Neuronal stem cell (in vitro differentiated cells): ENCODE data around the gene PRSS12.

Source experiments
- DNase-seq: peaks from one replicate; pipeline ENCODE4 v3.0.0-alpha.2; 2013; ENCODE audit warnings: low spot score
- H2AFZ ChIP-seq: one replicate; pipeline ENCODE4 v1.6.1; 2013; ENCODE audit warnings: mild to moderate bottlenecking, low read length, inconsistent platforms
- H2AK5ac ChIP-seq: 2 replicates; pipeline ENCODE4 v1.6.1; 2013; ENCODE audit warnings: low read depth, mild to moderate bottlenecking, inconsistent platforms, low read length, moderate library complexity, mixed read lengths
- H2BK120ac ChIP-seq: 2 replicates; pipeline ENCODE4 v1.6.1; 2013; ENCODE audit warnings: low read depth, mild to moderate bottlenecking, inconsistent platforms, low read length, moderate library complexity, mixed read lengths
- H2BK12ac ChIP-seq: one replicate; pipeline ENCODE4 v1.6.1; 2013; ENCODE audit warnings: low read length, inconsistent platforms
- H2BK15ac ChIP-seq: 2 replicates; pipeline ENCODE4 v1.6.1; 2013; ENCODE audit warnings: mild to moderate bottlenecking, low read length, inconsistent platforms, mixed read lengths
- H2BK5ac ChIP-seq: one replicate; pipeline ENCODE4 v1.6.1; 2013; ENCODE audit warnings: inconsistent platforms, mild to moderate bottlenecking, low read length, moderate library complexity
- H3K14ac ChIP-seq: one replicate; pipeline ENCODE4 v1.6.1; 2013; ENCODE audit warnings: low read length, inconsistent platforms
- H3K18ac ChIP-seq: 2 replicates; pipeline ENCODE4 v1.6.1; 2013; ENCODE audit warnings: low read length, inconsistent platforms
- H3K23ac ChIP-seq: 2 replicates; pipeline ENCODE4 v1.6.1; 2013; ENCODE audit warnings: low read depth, mild to moderate bottlenecking, mixed read lengths, low read length, inconsistent platforms; ENCODE audit not compliant: poor library complexity
- H3K27ac ChIP-seq: replicated peaks from 3 replicates; pipeline ENCODE4 v1.5.1; 2013; ENCODE audit warnings: low read length, inconsistent platforms
- H3K27me3 ChIP-seq, 3 experiments: 2 replicates each; pipeline ENCODE4 v1.6.1; 2013; ENCODE audit warnings: low read length in 3 of 3, mild to moderate bottlenecking in 2 of 3, inconsistent platforms in 1 of 3, low read depth in 1 of 3, mixed read lengths in 1 of 3, moderate library complexity in 1 of 3; ENCODE audit not compliant: control insufficient read depth in 3 of 3, insufficient read depth in 3 of 3
- H3K36me3 ChIP-seq, 2 donors: replicated peaks in 1 of 2; 2 replicates each; pipeline ENCODE4 v1.6.1; 2013; ENCODE audit warnings: low read length in 2 of 2; ENCODE audit not compliant: control insufficient read depth in 2 of 2, insufficient read depth in 2 of 2
- H3K4ac ChIP-seq: 2 replicates; pipeline ENCODE4 v1.6.1; 2013; ENCODE audit warnings: inconsistent platforms, mild to moderate bottlenecking, low read length, moderate library complexity
- H3K4me1 ChIP-seq, 2 donors: 1 replicate in 1 of 2; 2 replicates in 1 of 2; pipeline ENCODE4 v1.6.1; 2013; ENCODE audit warnings: low read length in 2 of 2, low read depth in 1 of 2; ENCODE audit not compliant: control insufficient read depth in 2 of 2, insufficient read depth in 1 of 2
- H3K4me2 ChIP-seq: one replicate; pipeline ENCODE4 v1.6.1; 2013; ENCODE audit warnings: mild to moderate bottlenecking, low read length, inconsistent platforms; ENCODE audit not compliant: insufficient read depth, poor library complexity, severe bottlenecking
- H3K4me3 ChIP-seq, 2 donors: 2 replicates each; pipeline ENCODE4 v1.5.1; 2013; ENCODE audit warnings: low read length in 2 of 2, mild to moderate bottlenecking in 2 of 2, inconsistent platforms in 1 of 2, moderate library complexity in 1 of 2
- H3K79me1 ChIP-seq: one replicate; pipeline ENCODE4 v1.6.1; 2013; ENCODE audit warnings: low read depth, mild to moderate bottlenecking, inconsistent platforms, low read length, moderate library complexity
- H3K9ac ChIP-seq: one replicate; pipeline ENCODE4 v1.6.1; 2013; ENCODE audit warnings: mild to moderate bottlenecking, low read depth, low read length, inconsistent platforms; ENCODE audit not compliant: poor library complexity
- H3K9me3 ChIP-seq, 2 donors: replicated peaks in 1 of 2; 2 replicates each; pipeline versions ENCODE3 to v1.6.1; 2013; ENCODE audit warnings: low read length in 2 of 2, mild to moderate bottlenecking in 2 of 2, inconsistent platforms in 1 of 2, low read depth in 1 of 2, mixed read lengths in 1 of 2, moderate library complexity in 1 of 2; ENCODE audit not compliant: control insufficient read depth in 2 of 2, insufficient read depth in 1 of 2
- H4K8ac ChIP-seq: one replicate; pipeline ENCODE4 v1.6.1; 2013; ENCODE audit warnings: low read depth, mild to moderate bottlenecking, inconsistent platforms, low read length, moderate library complexity
- H4K91ac ChIP-seq: one replicate; pipeline ENCODE4 v1.6.1; 2013; ENCODE audit warnings: low read length, low read depth, mild to moderate bottlenecking, inconsistent platforms; ENCODE audit not compliant: poor library complexity
- WGBS, 2 donors: extraction: QIAGEN DNeasy Blood & Tissue Kit; methylation state at CpG; one replicate each; pipeline ENCODE4 v1.1.7; 2013; ENCODE audit warnings: missing lambda C conversion rate in 2 of 2, mixed read lengths in 1 of 2; ENCODE audit not compliant: insufficient read length in 2 of 2, insufficient replicate concordance in 1 of 2; ENCODE audit errors: extremely low coverage in 2 of 2; 5-methylcytosine and 5-hydroxymethylcytosine counted together

PRSS12 gene

GRCh38 chr4:118343501-118343900, 9.3 kb downstream of the PRSS12 start:
- Histone ChIP-seq H2BK120ac (no peak overlapping the region), H3K23ac (no peak overlapping the region), H3K27ac (no peak overlapping the region), H4K91ac (no peak overlapping the region), H2BK15ac (no peak overlapping the region), H2AK5ac (no peak overlapping the region), H3K36me3 (no peaks in the 10 kb centered on the region), H3K18ac (no peak overlapping the region), H4K8ac (no peak overlapping the region), H3K9me3 (no peaks in the 10 kb centered on the region), H2BK12ac (no peak overlapping the region), H3K27me3 (no peaks in the 10 kb centered on the region), H2BK5ac (no peak overlapping the region), H3K4me2 (no peak overlapping the region), H3K14ac (no peak overlapping the region), H2AFZ (no peak overlapping the region), H3K4me1 (no peaks in the 10 kb centered on the region), H3K9ac (no peak overlapping the region), H3K79me1 (no peaks in the 10 kb centered on the region), H3K4me3 (no peak overlapping the region), H3K4ac (no peak overlapping the region)
- DNase-seq: no peak
- whole genome bisulfite sequencing, 2 donors: no CpG with 5 or more reads among the region's 3 CpGs

GRCh38 chr4:118340109-118340508, 12.7 kb downstream of the PRSS12 start:
- no peak overlapping the region for H2AK5ac ChIP-seq
- H3K14ac ChIP-seq: no peak overlapping the region
- H2BK15ac ChIP-seq: no peak overlapping the region
- no peak overlapping the region for H2AFZ ChIP-seq
- no peaks in the 10 kb centered on the region for H3K27me3 ChIP-seq
- no peak overlapping the region for H4K8ac ChIP-seq
- H3K79me1 ChIP-seq: no peaks in the 10 kb centered on the region
- no peak overlapping the region for H3K23ac ChIP-seq
- DNase-seq: no peak
- H3K4me3 ChIP-seq: no peak overlapping the region
- no peak overlapping the region for H3K18ac ChIP-seq
- H3K4ac ChIP-seq: no peak overlapping the region
- WGBS, 2 donors: no CpG with 5 or more reads among the region's 2 CpGs
- no peak overlapping the region for H2BK12ac ChIP-seq
- H3K4me2 ChIP-seq: no peak overlapping the region
- H2BK120ac ChIP-seq: no peak overlapping the region
- no peak overlapping the region for H3K27ac ChIP-seq
- no peaks in the 10 kb centered on the region for H3K9me3 ChIP-seq
- H3K36me3 ChIP-seq: no peaks in the 10 kb centered on the region
- peaks cover 0 to 9% of the 10 kb centered on the region in 2 donors for H3K4me1 ChIP-seq
- no peak overlapping the region for H2BK5ac ChIP-seq
- no peak overlapping the region for H4K91ac ChIP-seq
- H3K9ac ChIP-seq: no peak overlapping the region

GRCh38 chr4:118338981-118339765, 13.6 kb downstream of the PRSS12 start:
- Histone ChIP-seq H2BK12ac (no peak overlapping the region), H2AK5ac (no peak overlapping the region), H3K27me3 (no peaks in the 10 kb centered on the region), H3K4me1 (peaks cover 0 to 9% of the 10 kb centered on the region in 2 donors), H3K79me1 (no peaks in the 10 kb centered on the region), H3K14ac (no peak overlapping the region), H2AFZ (no peak overlapping the region), H3K4me3 (no peak overlapping the region), H4K91ac (no peak overlapping the region), H2BK120ac (no peak overlapping the region), H2BK5ac (no peak overlapping the region), H3K27ac (no peak overlapping the region), H2BK15ac (no peak overlapping the region), H3K4ac (no peak overlapping the region), H3K9ac (no peak overlapping the region), H4K8ac (no peak overlapping the region), H3K4me2 (no peak overlapping the region), H3K23ac (no peak overlapping the region), H3K36me3 (no peaks in the 10 kb centered on the region), H3K18ac (no peak overlapping the region), H3K9me3 (no peaks in the 10 kb centered on the region)
- 100% methylated on average over 1 of the region's 1 CpG; no CpG with 5 or more reads in 1 of the 2 donors for WGBS, 2 donors
- no peak for DNase-seq

- Histone ChIP-seq H2BK12ac (no peak overlapping the region), H4K8ac (no peak overlapping the region), H3K18ac (no peak overlapping the region), H2BK5ac (no peak overlapping the region), H3K4me1 (peaks cover 0 to 9% of the 10 kb centered on the region in 2 donors), H2BK120ac (no peak overlapping the region), H3K4ac (no peak overlapping the region), H2AFZ (no peak overlapping the region), H3K27me3 (no peaks in the 10 kb centered on the region), H3K9me3 (no peaks in the 10 kb centered on the region), H2AK5ac (no peak overlapping the region), H3K27ac (no peak overlapping the region), H2BK15ac (no peak overlapping the region), H3K79me1 (no peaks in the 10 kb centered on the region), H3K4me2 (no peak overlapping the region), H3K4me3 (no peak overlapping the region), H3K23ac (no peak overlapping the region), H4K91ac (no peak overlapping the region), H3K36me3 (no peaks in the 10 kb centered on the region), H3K14ac (no peak overlapping the region), H3K9ac (no peak overlapping the region)
- WGBS, 2 donors: no CpG with 5 or more reads among the region's 1 CpG
- DNase-seq: no peak
Measured at GRCh38 chr4:118338518-118338917, 14.3 kb downstream of the PRSS12 start.
